Mesodermal cell (in vitro differentiated cells): Measurements from ENCODE around the gene COP1.
"Not testable (repeated sequence)": the region's sequence is repeated elsewhere in the genome, so short reads cannot be mapped to it uniquely, and the experiment has no call there.

Experiments
- H3K27ac ChIP-seq: 2 replicates; pipeline ENCODE4 v1.7.0; 2013; ENCODE audit warnings: mild to moderate bottlenecking, low read depth, low read length, moderate library complexity; ENCODE audit not compliant: severe bottlenecking
- H3K36me3 ChIP-seq: 2 replicates; pipeline ENCODE4 v1.7.1; 2013; ENCODE audit warnings: mild to moderate bottlenecking, low read length, moderate library complexity; ENCODE audit not compliant: control insufficient read depth, insufficient read depth
- H3K4me1 ChIP-seq: one replicate; pipeline ENCODE4 v1.7.1; 2013; ENCODE audit warnings: mild to moderate bottlenecking, low read length; ENCODE audit not compliant: insufficient read depth, control insufficient read depth, poor library complexity, severe bottlenecking
- H3K4me3 ChIP-seq: 2 replicates; pipeline ENCODE4 v1.7.0; 2013; ENCODE audit warnings: low read length, control low read depth, mild to moderate bottlenecking; ENCODE audit not compliant: insufficient read depth, poor library complexity, severe bottlenecking; ENCODE audit errors: extremely low read depth
- H3K9me3 ChIP-seq: 2 replicates; pipeline ENCODE4 v1.7.1; 2013; ENCODE audit warnings: mild to moderate bottlenecking, low read length, moderate library complexity; ENCODE audit not compliant: control insufficient read depth
- WGBS, 2 experiments: methylation state at CpG; one replicate each; pipeline ENCODE4 v1.1.5; 2013; ENCODE audit warnings: missing lambda C conversion rate in 2 of 2; ENCODE audit not compliant: insufficient coverage in 2 of 2; 5-methylcytosine and 5-hydroxymethylcytosine counted together

COP1 gene

GRCh38 chr1:176007756-176008389 lies 199.2 kb downstream of the COP1 start:
- H3K36me3 ChIP-seq: peaks cover 23% of the 10 kb centered on the region

GRCh38 chr1:175994660-175995059 lies 212.4 kb downstream of the COP1 start:
- H3K4me1 ChIP-seq, H3K4me3 ChIP-seq, H3K36me3 ChIP-seq, H3K9me3 ChIP-seq, H3K27ac ChIP-seq: not testable (repeated sequence)
- WGBS, 2 experiments: 100% methylated on average over 1 of the region's 1 CpG

More at GRCh38 chr1:176007756-176008389, 199.2 kb downstream of the COP1 start:
- H3K4me1 ChIP-seq, H3K27ac ChIP-seq, H3K4me3 ChIP-seq, H3K9me3 ChIP-seq: not testable (repeated sequence)
- 92 to 97% methylated on average over 12 to 24 of the region's 28 CpGs for WGBS, 2 experiments

GRCh38 chr1:175992825-175993224 lies 214.3 kb downstream of the COP1 start:
- H3K4me1 ChIP-seq: not testable (repeated sequence)

GRCh38 chr1:175992202-175992601 lies 214.9 kb downstream of the COP1 start:
- H3K36me3 ChIP-seq: peaks cover 12% of the 10 kb centered on the region
- not testable (repeated sequence) for H3K9me3 ChIP-seq, H3K4me3 ChIP-seq, H3K4me1 ChIP-seq, H3K27ac ChIP-seq
- WGBS, 2 experiments: 95 to 97% methylated on average over 10 to 14 of the region's 14 CpGs

More at GRCh38 chr1:175992825-175993224, 214.3 kb downstream of the COP1 start:
- WGBS, 2 experiments: 90% methylated on average over 7 of the region's 8 CpGs; no CpG with 5 or more reads in 1 of the 2 experiments
- H3K27ac ChIP-seq, H3K9me3 ChIP-seq, H3K4me3 ChIP-seq: not testable (repeated sequence)
- peaks cover 12% of the 10 kb centered on the region for H3K36me3 ChIP-seq

- Histone ChIP-seq H3K36me3 (peaks cover 67% of the 10 kb centered on the region), H3K27ac (no peak overlapping the region), H3K4me1 (no peaks in the 10 kb centered on the region), H3K9me3 (peaks cover 19% of the 10 kb centered on the region), H3K4me3 (no peak overlapping the region)
- 100% methylated on average over 1 of the region's 1 CpG for WGBS, 2 experiments
Observed at GRCh38 chr1:175984813-175985212, 222.3 kb downstream of the COP1 start.

- WGBS, 2 experiments: 97 to 98% methylated on average over 10 to 12 of the region's 12 CpGs
- Histone ChIP-seq H3K9me3 (peaks cover 19% of the 10 kb centered on the region), H3K4me1 (no peaks in the 10 kb centered on the region), H3K27ac (no peak overlapping the region), H3K36me3 (peaks cover 66% of the 10 kb centered on the region), H3K4me3 (no peak overlapping the region)
Observed at GRCh38 chr1:175984057-175984812, 222.9 kb downstream of the COP1 start.

GRCh38 chr1:175983363-175983762 lies 223.7 kb downstream of the COP1 start:
- H3K27ac ChIP-seq, H3K4me1 ChIP-seq, H3K4me3 ChIP-seq: not testable (repeated sequence)
- WGBS, 2 experiments: no CpG with 5 or more reads among the region's 2 CpGs
- peaks cover 59% of the 10 kb centered on the region for H3K36me3 ChIP-seq
- peaks cover 19% of the 10 kb centered on the region for H3K9me3 ChIP-seq

GRCh38 chr1:175981128-175981527 lies 226.0 kb downstream of the COP1 start:
- peaks cover 19% of the 10 kb centered on the region for H3K9me3 ChIP-seq
- H3K36me3 ChIP-seq: peaks cover 51% of the 10 kb centered on the region
- H3K4me3 ChIP-seq: no peak overlapping the region
- no peaks in the 10 kb centered on the region for H3K4me1 ChIP-seq
- no peak overlapping the region for H3K27ac ChIP-seq

- Histone ChIP-seq H3K36me3 (peaks cover 38% of the 10 kb centered on the region), H3K27ac (no peak overlapping the region), H3K4me1 (no peaks in the 10 kb centered on the region), H3K9me3 (peaks cover 8% of the 10 kb centered on the region), H3K4me3 (no peak overlapping the region)
- WGBS, 2 experiments: no CpG with 5 or more reads among the region's 1 CpG
Observed at GRCh38 chr1:175978926-175979325, 228.2 kb downstream of the COP1 start.

GRCh38 chr1:175978476-175978875 lies 228.6 kb downstream of the COP1 start:
- H3K4me3 ChIP-seq: no peak overlapping the region
- WGBS, 2 experiments: no CpG with 5 or more reads among the region's 1 CpG

More at GRCh38 chr1:175978476-175978875, 228.6 kb downstream of the COP1 start:
- Histone ChIP-seq H3K27ac (no peak overlapping the region), H3K4me1 (no peaks in the 10 kb centered on the region), H3K36me3 (peaks cover 34% of the 10 kb centered on the region), H3K9me3 (peaks cover 3% of the 10 kb centered on the region)
